Activated CD8-positive, alpha-beta memory T cell treated with anti-CD3 and anti-CD28 coated beads for 4 hours (primary cell): Measurements from ENCODE around the gene ANKRD29.
"Not testable (repeated sequence)": the region's sequence is repeated elsewhere in the genome, so short reads cannot be mapped to it uniquely, and the experiment has no call there.

Experiments
- DNase-seq, 2 donors: peaks; one replicate each; pipeline ENCODE4 v3.0.0-alpha.2; 2020; ENCODE audit warnings: low read depth in 2 of 2

The ANKRD29 gene

GRCh38 chr18:23645568-23646175, 17.0 kb downstream of the ANKRD29 start:
- DNase-seq: no peak

GRCh38 chr18:23643815-23644490, 18.8 kb downstream of the ANKRD29 start:
- no peak for DNase-seq

GRCh38 chr18:23641937-23642666, 20.6 kb downstream of the ANKRD29 start:
- DNase-seq: no peak

GRCh38 chr18:23641143-23641720, 21.5 kb downstream of the ANKRD29 start:
- no peak for DNase-seq

GRCh38 chr18:23640052-23640451, 22.7 kb downstream of the ANKRD29 start:
- DNase-seq: no peak

GRCh38 chr18:23636433-23636832, 26.3 kb downstream of the ANKRD29 start:
- DNase-seq: not testable (repeated sequence)

GRCh38 chr18:23636071-23636399, 26.7 kb downstream of the ANKRD29 start:
- DNase-seq: no peak

- no peak for DNase-seq
Observed at GRCh38 chr18:23635283-23636070, 27.2 kb downstream of the ANKRD29 start.

GRCh38 chr18:23634692-23635091, 28.0 kb downstream of the ANKRD29 start:
- no peak for DNase-seq

GRCh38 chr18:23632615-23633014, 30.1 kb downstream of the ANKRD29 start:
- DNase-seq: no peak

GRCh38 chr18:23631746-23632145, 31.0 kb downstream of the ANKRD29 start:
- no peak for DNase-seq

- no peak for DNase-seq
Observed at GRCh38 chr18:23631312-23631711, 31.4 kb downstream of the ANKRD29 start.

GRCh38 chr18:23629444-23629946, 33.2 kb downstream of the ANKRD29 start:
- DNase-seq: no peak

- DNase-seq: no peak
Observed at GRCh38 chr18:23627970-23628369, 34.7 kb downstream of the ANKRD29 start.

- no peak for DNase-seq
Observed at GRCh38 chr18:23627321-23627720, 35.4 kb downstream of the ANKRD29 start.

GRCh38 chr18:23626451-23627279, 36.0 kb downstream of the ANKRD29 start:
- no peak for DNase-seq

- DNase-seq: no peak
Observed at GRCh38 chr18:23623040-23623439, 39.7 kb downstream of the ANKRD29 start.

GRCh38 chr18:23619388-23619881, 43.3 kb downstream of the ANKRD29 start:
- DNase-seq: no peak

- DNase-seq: no peak
Observed at GRCh38 chr18:23618862-23619387, 43.8 kb downstream of the ANKRD29 start.

GRCh38 chr18:23617412-23618014, 45.2 kb downstream of the ANKRD29 start:
- DNase-seq: no peak
